Stimulated activated CD8-positive, alpha-beta memory T cell treated with anti-CD3 and anti-CD28 coated beads, Interleukin-7, amount 100 ng/mL, for 1 hour (primary cell): Measurements from ENCODE around the gene DHX16.

Experiments used
- DNase-seq, 2 donors: peaks; one replicate each; pipeline ENCODE4 v3.0.0-alpha.2; 2020; ENCODE audit warnings: low read depth in 2 of 2

Gene DHX16

DNA sequence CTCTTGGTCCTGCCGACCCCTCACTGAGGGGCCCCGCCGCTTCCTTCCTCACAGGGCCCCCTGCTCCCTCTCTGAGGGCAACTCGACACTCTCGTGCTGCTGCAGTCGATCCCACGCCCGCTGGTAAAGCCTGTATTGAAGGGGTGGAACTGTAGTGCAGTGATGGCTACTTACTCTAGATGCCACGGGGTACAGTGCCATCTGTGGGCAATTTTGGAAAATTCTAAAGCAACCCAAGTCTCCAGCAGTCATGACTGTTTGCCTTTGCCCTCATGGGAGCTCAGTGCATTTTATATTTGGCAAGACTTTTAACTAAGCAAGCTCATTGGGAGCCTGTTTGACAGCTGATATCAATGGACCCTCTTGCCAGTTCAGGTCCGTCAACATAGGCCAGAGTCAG lies 32.3 kb downstream of the DHX16 start:
- no peak for DNase-seq

DNA sequence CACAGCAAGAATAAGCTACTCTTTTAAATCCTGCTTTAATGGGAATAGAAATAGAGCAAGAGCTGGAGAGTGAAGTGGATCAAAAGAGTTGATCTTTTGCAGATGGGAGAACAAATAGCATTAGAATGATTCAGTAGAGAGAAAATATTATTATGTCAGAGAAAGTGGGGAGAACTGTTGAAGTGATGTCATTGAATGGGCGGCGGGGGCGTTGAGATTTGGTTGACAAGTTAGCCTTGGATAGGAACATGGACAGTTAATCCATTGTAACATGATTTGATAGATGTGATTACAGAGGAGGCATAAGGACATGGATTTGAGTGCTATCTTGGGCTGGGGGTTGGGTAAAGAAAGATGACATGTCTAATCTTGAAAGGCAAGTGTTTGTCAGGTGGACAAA lies 37.0 kb downstream of the DHX16 start:
- DNase-seq, result no peak

DNA sequence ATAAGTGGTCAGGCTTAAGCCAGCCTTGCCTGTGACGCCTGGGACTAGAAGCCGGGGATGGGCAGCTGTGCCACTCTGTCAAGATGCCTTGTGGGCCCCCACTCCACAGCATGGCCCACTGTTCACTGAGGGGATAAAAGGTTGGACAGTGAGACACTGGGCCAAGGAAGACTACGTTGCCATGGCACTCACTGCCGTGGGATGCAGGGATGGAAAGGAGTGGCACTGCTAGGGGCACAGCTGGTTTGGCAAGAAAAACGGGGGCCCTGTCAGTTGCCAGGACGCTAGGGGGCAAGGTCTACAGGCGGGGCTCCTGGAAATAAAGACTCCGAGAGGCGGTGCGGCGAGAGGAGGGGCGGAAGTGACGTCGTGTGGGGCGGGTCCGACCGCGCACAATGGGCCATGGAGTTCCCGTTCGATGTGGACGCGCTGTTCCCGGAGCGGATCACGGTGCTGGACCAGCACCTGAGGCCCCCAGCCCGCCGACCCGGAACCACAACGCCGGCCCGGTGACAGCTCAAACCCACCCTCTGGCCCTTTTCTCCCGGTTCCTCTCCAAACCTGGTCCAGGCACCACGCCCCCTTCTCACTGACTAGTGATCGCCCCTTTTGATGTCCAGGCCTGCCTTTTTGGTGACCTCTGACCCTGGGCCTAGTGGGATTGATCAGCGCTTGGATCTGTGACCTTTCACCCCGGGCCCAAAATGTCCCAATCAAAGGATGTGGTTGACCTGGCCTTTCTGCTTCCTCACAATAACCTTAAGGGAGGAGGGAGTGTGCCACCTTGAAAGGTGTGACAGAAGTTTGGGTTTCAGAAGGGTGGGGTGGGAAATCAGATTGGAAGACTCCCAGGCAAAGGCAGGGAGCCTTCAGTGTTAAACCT lies 46.1 kb downstream of the DHX16 start, which contains the start of gene ATAT1:
Gene ATAT1, plus strand, starts transcription at position 391 of the 883 bp plus-strand sequence.
- peak; percentile 81 to 85 for DNase-seq

DNA sequence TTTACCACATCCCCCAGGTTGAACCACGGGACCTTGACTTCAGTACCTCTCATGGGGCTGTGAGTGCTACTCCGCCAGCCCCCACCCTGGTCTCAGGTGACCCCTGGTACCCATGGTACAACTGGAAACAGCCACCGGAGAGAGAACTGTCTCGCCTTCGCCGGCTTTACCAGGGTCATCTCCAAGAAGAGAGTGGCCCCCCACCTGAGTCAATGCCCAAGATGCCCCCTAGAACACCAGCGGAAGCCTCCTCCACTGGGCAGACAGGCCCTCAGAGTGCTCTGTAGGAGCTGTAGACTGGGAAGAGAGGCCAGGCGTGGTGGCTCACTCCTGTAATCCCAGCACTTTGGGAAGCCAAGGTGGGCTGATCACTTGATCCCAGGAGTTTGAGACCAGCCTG lies 47.3 kb downstream of the DHX16 start:
- DNase-seq, result no peak

DNA sequence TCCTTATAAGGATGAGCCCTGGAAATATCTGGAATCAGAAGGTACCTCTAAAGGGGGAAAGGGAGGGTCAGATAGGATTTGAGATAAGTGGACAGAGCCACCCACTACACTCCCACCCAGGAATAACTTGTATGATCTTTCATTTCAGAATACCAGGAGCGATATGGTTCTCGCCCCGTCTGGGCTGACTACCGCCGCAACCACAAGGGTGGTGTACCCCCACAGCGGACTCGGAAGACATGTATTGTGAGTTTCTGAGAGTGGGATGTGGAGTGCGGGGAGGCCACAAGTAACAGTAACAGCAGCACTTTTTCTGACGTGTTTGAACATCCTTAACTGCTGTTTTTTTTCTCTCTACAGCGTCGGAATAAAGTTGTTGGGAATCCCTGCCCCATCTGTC lies 53.2 kb downstream of the DHX16 start:
- DNase-seq, result no peak

DNA sequence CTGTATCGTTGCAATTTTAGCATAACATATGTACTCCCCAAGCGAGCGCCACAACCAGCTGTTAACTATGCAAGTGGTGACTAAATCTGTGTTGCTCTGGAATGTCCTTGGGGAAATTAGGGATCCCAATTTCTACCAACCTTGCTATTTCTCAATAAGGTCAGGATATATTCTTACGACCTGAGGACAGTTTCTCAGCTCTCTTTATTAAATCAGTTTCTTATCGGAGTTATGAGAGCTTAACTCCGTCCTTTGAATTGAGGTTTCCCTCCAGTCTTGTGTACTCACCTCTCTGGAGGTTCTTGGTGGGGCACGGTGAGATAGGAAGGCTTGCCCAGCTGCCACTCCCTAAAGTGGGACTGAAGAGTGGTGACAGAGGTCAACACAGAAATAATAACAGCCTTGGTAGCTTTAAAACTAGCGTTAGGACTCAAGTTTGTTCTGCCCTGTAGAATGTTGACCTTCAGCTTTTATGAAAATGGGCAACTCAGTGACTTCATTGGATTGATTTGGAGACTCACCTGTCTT lies 54.5 kb downstream of the DHX16 start:
- DNase-seq, result no peak

GRCh38 chr6:30617565-30618269 lies 55.1 kb downstream of the DHX16 start, which contains the start of gene MRPS18B:
MRPS18B (plus strand) TSS chr6:30617840; CDS start chr6:30617866, 26 bp downstream.
- DNase-seq, result peak; percentile 88 to 92

DNA sequence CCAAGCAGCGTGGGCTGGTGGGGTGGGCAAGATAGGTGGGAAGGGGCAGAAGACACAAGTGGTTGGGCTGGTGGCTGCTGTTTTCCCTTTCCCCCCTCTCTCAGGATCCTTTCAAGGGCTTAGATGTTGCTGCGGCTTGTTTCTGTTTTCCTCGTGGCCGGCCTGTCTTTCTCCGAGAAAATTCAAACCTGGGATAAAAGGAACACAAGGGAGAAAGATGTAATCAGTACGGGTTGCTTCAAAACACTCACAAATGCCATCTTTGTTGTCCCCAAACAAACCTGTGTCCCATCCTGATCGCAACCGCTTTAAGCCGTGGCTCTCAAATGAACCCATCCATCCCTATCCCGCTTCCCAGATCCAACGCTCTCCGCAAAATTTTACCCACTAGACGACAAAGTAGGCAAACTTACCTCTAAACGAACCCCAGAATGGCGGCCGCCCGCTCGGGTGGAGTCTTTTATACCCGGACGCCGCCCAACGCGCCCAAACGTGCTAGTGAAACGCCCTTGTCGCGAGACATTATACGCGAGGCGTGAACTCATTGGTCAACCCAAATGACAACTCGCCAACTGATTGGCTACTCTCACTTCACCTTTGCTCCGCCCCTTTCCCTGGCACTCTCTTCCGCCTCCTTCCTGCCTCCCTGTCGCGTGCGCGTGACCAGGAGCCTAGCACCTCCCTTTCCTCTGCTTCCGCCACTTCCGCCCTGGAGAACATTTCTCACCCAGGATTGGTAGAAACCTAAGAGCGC lies 55.8 kb downstream of the DHX16 start, which contains the start of gene PPP1R10:
Gene PPP1R10, minus strand, starts transcription at position 433 of the 754 bp plus-strand sequence. CDS start 7,299 bp downstream, outside the sequence.
- peak; percentile 94 for DNase-seq

DNA sequence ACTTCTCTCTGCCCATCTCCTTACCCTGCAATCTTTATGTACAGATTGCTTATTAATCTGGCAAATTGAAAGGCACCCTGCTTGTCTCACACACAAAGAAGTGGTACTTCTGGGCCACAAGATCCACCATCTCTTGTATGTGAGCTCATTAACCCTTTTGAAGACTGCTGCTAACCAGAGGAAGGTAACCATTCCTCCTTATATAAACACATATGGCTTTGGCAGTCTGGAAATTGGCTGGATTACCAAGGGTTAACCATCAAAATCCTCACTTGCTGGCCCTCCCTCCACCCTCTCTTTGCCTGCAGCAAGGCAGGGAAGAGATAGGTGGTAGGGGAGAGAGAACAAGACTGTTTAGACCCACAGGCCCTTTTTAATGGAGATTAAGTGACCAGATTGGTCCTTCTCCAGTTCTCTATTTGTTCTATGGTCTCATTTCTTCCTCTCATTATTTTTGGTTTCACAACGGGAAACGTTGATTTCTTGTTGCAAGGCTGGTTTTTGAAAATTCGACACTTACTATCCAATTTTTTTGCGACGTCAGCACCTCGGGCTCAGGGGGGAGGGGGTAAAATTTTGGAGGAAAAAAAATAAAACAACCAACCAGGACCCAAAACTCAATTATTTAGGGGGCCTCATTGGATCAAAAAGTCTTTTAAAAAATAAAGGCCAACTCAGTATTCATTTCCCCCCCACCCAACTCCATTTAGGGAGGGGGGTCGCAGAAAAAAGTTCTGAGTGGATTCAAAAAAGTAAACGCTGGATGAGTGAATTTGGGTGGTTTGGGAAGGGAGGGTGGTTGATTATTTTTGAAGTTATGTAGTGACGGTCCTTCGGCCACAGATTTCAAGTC lies 56.6 kb downstream of the DHX16 start:
- no peak for DNase-seq

- DNase-seq, result no peak
Measured at GRCh38 chr6:30615219-30615957, 57.4 kb downstream of the DHX16 start.

DNA sequence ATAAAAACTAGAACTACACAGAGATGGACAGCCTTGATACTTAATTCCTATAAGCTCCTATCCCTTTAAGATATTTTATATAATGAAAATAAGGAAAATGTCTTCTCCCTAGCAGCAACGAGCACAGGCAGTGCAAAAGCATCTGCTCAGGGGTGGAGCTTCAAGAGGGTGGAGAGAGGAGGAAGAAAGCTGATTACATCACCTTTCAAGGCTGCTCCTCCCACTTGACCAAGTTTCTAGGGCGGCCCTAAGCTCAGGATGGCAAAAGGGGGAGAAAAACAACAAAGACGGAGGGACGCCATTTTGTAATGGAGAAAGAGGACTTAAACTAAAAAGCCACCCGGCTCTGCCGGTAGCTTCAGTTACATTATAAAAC lies 58.0 kb downstream of the DHX16 start:
- DNase-seq, result peak; percentile 54 to 72

GRCh38 chr6:30614044-30614842 lies 58.6 kb downstream of the DHX16 start:
- no peak for DNase-seq

GRCh38 chr6:30613251-30614043 lies 59.4 kb downstream of the DHX16 start:
- DNase-seq, result no peak

GRCh38 chr6:30612687-30613248 lies 60.0 kb downstream of the DHX16 start:
- no peak for DNase-seq

DNA sequence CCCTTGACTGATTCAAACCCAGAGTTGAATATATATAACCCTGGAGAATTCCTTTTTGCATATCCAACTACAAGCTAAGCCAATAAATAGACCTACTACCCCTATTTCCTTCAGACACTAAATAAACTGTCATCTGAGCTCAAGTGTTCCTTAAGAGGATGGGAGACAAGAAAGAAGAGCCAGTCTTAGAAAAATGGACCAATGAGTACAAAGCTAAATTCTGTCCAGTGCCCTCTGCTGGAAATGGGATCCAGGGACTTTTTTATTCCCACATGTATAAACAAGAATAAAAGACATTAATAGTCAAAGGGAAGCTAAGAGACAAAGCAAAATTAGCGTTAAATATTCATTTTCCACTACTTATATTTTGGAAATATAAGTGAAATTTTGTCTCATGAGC lies 60.6 kb downstream of the DHX16 start:
- no peak for DNase-seq

DNA sequence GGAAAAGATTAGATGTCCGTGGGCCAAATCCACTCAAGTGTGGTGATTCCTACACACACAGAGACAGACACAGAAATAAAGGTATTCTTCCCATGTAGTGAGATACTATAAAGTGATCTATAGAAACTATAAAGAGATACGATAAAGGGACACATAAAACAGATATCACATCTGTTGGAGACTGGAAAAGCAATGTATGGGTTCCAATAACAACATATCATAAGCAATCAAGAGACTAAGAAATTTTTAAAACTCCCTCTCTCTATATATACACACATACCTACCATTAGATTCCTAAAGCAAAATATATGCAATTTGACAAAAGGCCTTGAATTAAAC lies 61.0 kb downstream of the DHX16 start:
- DNase-seq, result no peak

DNA sequence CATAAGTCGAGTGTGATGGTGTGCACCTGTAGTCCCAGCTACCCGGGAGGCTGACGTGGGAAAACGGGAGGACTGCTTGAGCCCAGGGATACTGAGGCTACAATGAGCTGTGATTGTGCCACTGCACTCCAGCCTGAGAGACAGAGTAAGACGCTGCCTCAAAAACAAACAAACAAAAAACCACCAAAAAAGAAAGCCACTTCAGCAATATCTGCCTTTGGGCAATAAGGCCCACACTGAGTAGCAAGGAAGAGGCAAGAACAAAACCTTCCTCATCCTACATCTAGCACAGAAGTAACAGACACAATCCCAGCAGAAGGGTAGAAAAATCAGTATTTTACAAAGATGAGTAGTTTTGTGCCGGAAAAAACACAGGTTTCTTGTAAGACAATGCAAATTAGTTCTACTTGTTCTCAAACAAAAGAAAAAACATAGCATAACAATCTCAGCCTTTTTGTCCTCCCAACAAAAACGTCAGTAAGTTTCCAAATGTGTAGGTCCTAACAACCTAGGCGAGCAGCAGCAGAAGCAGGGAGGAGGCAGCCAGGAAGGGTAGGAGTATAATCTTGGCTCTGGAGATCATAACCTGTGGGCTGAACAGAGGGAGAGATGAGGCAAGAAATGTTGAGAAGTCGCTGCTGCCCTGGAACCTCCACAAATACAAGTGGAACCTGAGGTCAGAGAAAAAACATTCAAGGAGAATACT lies 61.5 kb downstream of the DHX16 start:
- DNase-seq, result no peak

DNA sequence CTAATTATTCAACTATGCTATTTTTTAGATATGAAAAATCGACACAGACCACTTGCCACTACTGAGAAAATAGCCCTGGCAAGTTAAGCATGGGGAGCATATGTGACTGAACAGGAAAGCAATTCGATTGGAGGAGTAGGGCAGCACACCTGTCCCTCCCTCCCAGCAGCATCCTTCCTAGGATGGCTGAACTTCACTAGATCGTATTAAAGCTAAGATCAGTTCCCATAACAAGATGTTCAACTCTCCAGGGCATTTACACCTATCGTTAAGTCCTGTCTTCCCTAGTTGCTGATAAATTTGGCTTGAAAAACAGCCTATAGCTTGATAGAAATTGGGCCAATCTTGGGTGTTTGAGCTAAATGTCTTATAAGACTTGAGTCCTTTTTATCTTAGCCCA lies 62.7 kb downstream of the DHX16 start:
- no peak for DNase-seq
